Putamen (tissue), 1 donor: Measurements from ENCODE around the gene THAP3.

ENCODE experiments used
- DNase-seq: peaks from one replicate; pipeline ENCODE4 v3.0.0-alpha.2; 2016; ENCODE audit warnings: low spot score

THAP3 gene

GRCh38 chr1:6612641-6613360, 11.9 kb upstream of the THAP3 start:
- no peak for DNase-seq

- peak; percentile 99 for DNase-seq
Measured at GRCh38 chr1:6613361-6614018, 11.2 kb upstream of the THAP3 start, which contains the start of gene PHF13. TSS of gene PHF13 (plus strand) at chr1:6613731. CDS start at chr1:6614067, 336 bp downstream.

- DNase-seq, result no peak
Measured at GRCh38 chr1:6614019-6614928, 10.4 kb upstream of the THAP3 start.

- DNase-seq, result no peak
Measured at GRCh38 chr1:6614929-6615785, 9.5 kb upstream of the THAP3 start.

- no peak for DNase-seq
Measured at GRCh38 chr1:6619045-6619444, 5.6 kb upstream of the THAP3 start.

GRCh38 chr1:6621429-6622391, 3.0 kb upstream of the THAP3 start:
- DNase-seq, result no peak

GRCh38 chr1:6622396-6623152, 2.1 kb upstream of the THAP3 start:
- DNase-seq, result no peak

- DNase-seq, result no peak
Measured at GRCh38 chr1:6623269-6623965, 1.3 kb upstream of the THAP3 start.

- no peak for DNase-seq
Measured at GRCh38 chr1:6625584-6626149, 999 bp downstream of the THAP3 start.

GRCh38 chr1:6627031-6627430, 2.4 kb downstream of the THAP3 start:
- no peak for DNase-seq

GRCh38 chr1:6627841-6628545, 3.3 kb downstream of the THAP3 start:
- DNase-seq, result no peak

GRCh38 chr1:6628971-6629479, 4.4 kb downstream of the THAP3 start:
- DNase-seq, result no peak

GRCh38 chr1:6630027-6630426, 5.4 kb downstream of the THAP3 start:
- DNase-seq, result no peak

GRCh38 chr1:6631058-6631457, 6.4 kb downstream of the THAP3 start:
- no peak for DNase-seq

GRCh38 chr1:6632588-6633514, 8.2 kb downstream of the THAP3 start:
- no peak for DNase-seq

GRCh38 chr1:6634371-6635052, 9.8 kb downstream of the THAP3 start:
- DNase-seq, result no peak
